Epithelial cell of esophagus (primary cell): ENCODE measurements around the gene TMEM131L.

Source experiments
- DNase-seq: peaks from one replicate; pipeline ENCODE4 v3.0.0; 2010; ENCODE audit warnings: low read depth
- H3K4me3 ChIP-seq: 2 replicates; pipeline ENCODE4 v1.5.1; 2011; ENCODE audit warnings: mild to moderate bottlenecking, low read length, control low read depth
- CTCF ChIP-seq: IDR thresholded peaks from 2 replicates; pipeline ENCODE4 v1.5.1; 2011; ENCODE audit warnings: low read depth, mild to moderate bottlenecking, low read length, control low read depth, inconsistent platforms; ENCODE audit not compliant: insufficient read depth; ENCODE audit errors: missing control alignments

TMEM131L gene

GRCh38 chr4:153641532-153641931, 175.4 kb downstream of the TMEM131L start:
- TF ChIP-seq CTCF: no peak

GRCh38 chr4:153643406-153644383, 177.5 kb downstream of the TMEM131L start:
- H3K4me3 ChIP-seq: no peak overlapping the region

More at GRCh38 chr4:153641532-153641931, 175.4 kb downstream of the TMEM131L start:
- DNase-seq: peak; percentile 36
- no peak overlapping the region for H3K4me3 ChIP-seq

GRCh38 chr4:153645183-153645582, 179.0 kb downstream of the TMEM131L start:
- TF ChIP-seq CTCF: peak; percentile 17
- H3K4me3 ChIP-seq: no peak overlapping the region
- no peak for DNase-seq

More at GRCh38 chr4:153643406-153644383, 177.5 kb downstream of the TMEM131L start:
- peak; percentile 53 for TF ChIP-seq CTCF
- DNase-seq: peak; percentile 61

GRCh38 chr4:153646261-153646660, 180.1 kb downstream of the TMEM131L start:
- TF ChIP-seq CTCF: no peak
- H3K4me3 ChIP-seq: no peak overlapping the region
- no peak for DNase-seq

- no peak for DNase-seq
- no peak for TF ChIP-seq CTCF
- no peak overlapping the region for H3K4me3 ChIP-seq
These were observed 180.8 kb downstream of the TMEM131L start for GRCh38 chr4:153646978-153647377.

GRCh38 chr4:153647975-153648374, 181.8 kb downstream of the TMEM131L start:
- no peak for TF ChIP-seq CTCF
- H3K4me3 ChIP-seq: no peak overlapping the region

More at GRCh38 chr4:153647975-153648374, 181.8 kb downstream of the TMEM131L start:
- DNase-seq: no peak
